Measurements from ENCODE around the gene SEPHS1.
"Not testable (repeated sequence)": the region's sequence is repeated elsewhere in the genome, so short reads cannot be mapped to it uniquely, and the experiment has no call there.

Gene SEPHS1

GRCh38 chr10:13337128-13337826, 10.8 kb downstream of the SEPHS1 start:
- TF ChIP-seq CTCF (IDR thresholded peaks at IDR 0.05; ENCODE audit: unreplicated experiment in 3 of 3): no peak
- Mint-ChIP-seq H3K9me3 (no peaks in the 10 kb centered on the region), H3K4me3 (no peak overlapping the region), H3K4me1 (peaks cover 28% of the 10 kb centered on the region), H3K36me3 (ENCODE audit: low read depth) (peaks cover 70% of the 10 kb centered on the region), H3K27ac (no peak overlapping the region), H3K27me3 (ENCODE audit: low read depth) (no peaks in the 10 kb centered on the region)

GRCh38 chr10:13335881-13336280, 12.2 kb downstream of the SEPHS1 start:
- Mint-ChIP-seq H3K36me3 (ENCODE audit: low read depth) (peaks cover 78% of the 10 kb centered on the region), H3K4me3 (no peak overlapping the region), H3K27ac (no peak overlapping the region), H3K27me3 (ENCODE audit: low read depth) (no peaks in the 10 kb centered on the region), H3K9me3 (no peaks in the 10 kb centered on the region), H3K4me1 (peaks cover 25% of the 10 kb centered on the region)
- no peak for TF ChIP-seq CTCF (IDR thresholded peaks at IDR 0.05; ENCODE audit: unreplicated experiment in 3 of 3)

GRCh38 chr10:13334556-13334955, 13.5 kb downstream of the SEPHS1 start:
- H3K27ac Mint-ChIP-seq: no peak overlapping the region
- H3K4me3 Mint-ChIP-seq: no peak overlapping the region
- TF ChIP-seq CTCF (IDR thresholded peaks at IDR 0.05; ENCODE audit: unreplicated experiment in 3 of 3): no peak
- peaks cover 16% of the 10 kb centered on the region for H3K4me1 Mint-ChIP-seq
- H3K36me3 Mint-ChIP-seq (ENCODE audit: low read depth): peaks cover 85% of the 10 kb centered on the region
- no peaks in the 10 kb centered on the region for H3K27me3 Mint-ChIP-seq (ENCODE audit: low read depth)
- H3K9me3 Mint-ChIP-seq: no peaks in the 10 kb centered on the region

- Mint-ChIP-seq H3K9me3 (no peaks in the 10 kb centered on the region), H3K4me3 (no peak overlapping the region), H3K27ac (no peak overlapping the region), H3K27me3 (ENCODE audit: low read depth) (no peaks in the 10 kb centered on the region), H3K36me3 (ENCODE audit: low read depth) (peaks cover 89% of the 10 kb centered on the region), H3K4me1 (peaks cover 4% of the 10 kb centered on the region)
- no peak for TF ChIP-seq CTCF (IDR thresholded peaks at IDR 0.05; ENCODE audit: unreplicated experiment in 3 of 3)
Observed at GRCh38 chr10:13331646-13332045, 16.4 kb downstream of the SEPHS1 start.

GRCh38 chr10:13330980-13331379, 17.1 kb downstream of the SEPHS1 start:
- not testable (repeated sequence) for H3K27ac Mint-ChIP-seq; H3K4me3 Mint-ChIP-seq; H3K9me3 Mint-ChIP-seq; H3K27me3 Mint-ChIP-seq (ENCODE audit: low read depth); H3K4me1 Mint-ChIP-seq
- H3K36me3 Mint-ChIP-seq (ENCODE audit: low read depth): peaks cover 89% of the 10 kb centered on the region

DNA sequence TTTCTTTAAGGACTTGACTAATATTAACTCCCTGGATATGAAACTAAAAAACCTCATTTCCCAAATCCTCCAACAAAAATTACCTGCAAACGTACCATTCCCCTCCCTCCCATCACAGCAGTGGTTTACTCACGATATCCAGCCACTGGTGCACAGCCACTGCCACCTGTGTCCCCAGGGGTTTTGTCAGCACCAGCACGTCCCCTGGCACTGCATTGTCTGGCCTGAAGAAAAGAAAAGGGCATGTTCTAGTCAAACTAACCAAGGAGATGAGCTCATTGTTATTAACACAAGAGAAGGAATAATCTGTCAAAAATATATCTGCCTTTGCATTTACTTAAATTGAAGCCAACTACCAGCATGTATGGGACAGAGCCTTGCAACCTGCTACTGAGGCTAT, 18.5 kb downstream of the SEPHS1 start:
- Mint-ChIP-seq H3K4me1 (peaks cover 4% of the 10 kb centered on the region), H3K9me3 (no peaks in the 10 kb centered on the region), H3K4me3 (no peak overlapping the region), H3K27me3 (ENCODE audit: low read depth) (no peaks in the 10 kb centered on the region), H3K36me3 (ENCODE audit: low read depth) (peaks cover 89% of the 10 kb centered on the region), H3K27ac (no peak overlapping the region)
- TF ChIP-seq CTCF (IDR thresholded peaks at IDR 0.05; ENCODE audit: unreplicated experiment in 3 of 3): no peak
